Right renal cortex interstitium (tissue), 3 donors: ENCODE results near the gene RIGI. TPM values are rescaled to one million over a fixed set of nuclear protein-coding genes. Genes with fewer than 3 reads are reported as not detected.
"Not testable (repeated sequence)": the region's sequence is repeated elsewhere in the genome, so short reads cannot be mapped to it uniquely, and the experiment has no call there.

ENCODE experiments used
- DNase-seq, 3 donors: peaks; one replicate each; pipeline ENCODE4 v3.0.0-alpha.2; 2013; ENCODE audit warnings: low read depth in 3 of 3, low spot score in 2 of 3
- polyA plus RNA-seq, 3 donors: library from polyadenylated mRNA; unstranded; fragments of 120-200 nt; gene quantifications; one replicate each; pipeline ENCODE4 v1.2.1, GENCODE V29; 2013; ENCODE audit not compliant: insufficient read length in 3 of 3

Gene RIGI
- polyA plus RNA-seq, 3 donors: 11.9 to 14.0 (median 13.0) TPM

- DNase-seq: no peak
These were observed 7.8 kb upstream of the RIGI start for GRCh38 chr9:32533816-32534215.

DNA sequence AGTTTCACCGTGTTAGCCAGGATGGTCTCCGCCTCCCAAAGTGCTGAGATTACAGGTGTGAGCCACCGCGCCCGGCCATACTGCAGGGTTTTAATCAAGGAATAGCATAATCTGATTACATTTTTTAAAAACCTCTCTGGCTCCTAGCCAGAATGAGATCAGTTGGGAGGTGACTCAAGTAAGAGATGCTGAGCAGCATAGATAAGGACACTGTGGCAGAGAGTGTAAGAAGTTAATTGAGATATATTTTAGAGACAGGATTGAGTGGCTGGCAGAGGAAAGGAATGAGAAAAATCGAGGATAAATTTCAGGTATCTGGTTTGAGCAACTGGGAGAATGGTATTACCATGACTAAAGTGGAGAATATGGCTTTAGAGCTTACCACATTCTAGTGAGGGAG lies 7.3 kb upstream of the RIGI start:
- DNase-seq: no peak

- DNase-seq: no peak
These were observed 682 bp upstream of the RIGI start for GRCh38 chr9:32526707-32527048.

DNA sequence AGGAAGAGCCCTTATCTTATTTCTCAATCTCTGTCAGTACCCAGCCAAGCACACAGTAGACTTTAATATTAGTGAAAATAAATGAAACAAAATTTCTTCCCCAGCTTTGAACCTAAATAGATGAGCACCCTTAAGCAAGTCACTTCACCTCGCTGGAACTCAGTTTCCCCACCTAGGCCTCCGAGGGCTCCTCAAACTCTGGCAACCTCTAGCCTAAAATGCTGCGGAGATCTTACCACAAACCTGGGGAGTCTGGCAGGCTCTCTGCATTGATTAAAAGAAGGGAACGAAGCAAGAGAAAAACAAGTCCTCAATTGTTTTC lies 326 bp downstream of the RIGI start:
- DNase-seq: peak; percentile 12 to 29 (median 23)

- DNase-seq: peak in 1 of 3 donors; percentile 6
These were observed 896 bp downstream of the RIGI start for GRCh38 chr9:32524892-32525708.

- DNase-seq: not testable (repeated sequence)
These were observed 1.5 kb downstream of the RIGI start for GRCh38 chr9:32524558-32524891.

GRCh38 chr9:32523910-32524309 lies 2.1 kb downstream of the RIGI start:
- no peak for DNase-seq

- no peak for DNase-seq
These were observed 7.7 kb downstream of the RIGI start for GRCh38 chr9:32518276-32518675.

DNA sequence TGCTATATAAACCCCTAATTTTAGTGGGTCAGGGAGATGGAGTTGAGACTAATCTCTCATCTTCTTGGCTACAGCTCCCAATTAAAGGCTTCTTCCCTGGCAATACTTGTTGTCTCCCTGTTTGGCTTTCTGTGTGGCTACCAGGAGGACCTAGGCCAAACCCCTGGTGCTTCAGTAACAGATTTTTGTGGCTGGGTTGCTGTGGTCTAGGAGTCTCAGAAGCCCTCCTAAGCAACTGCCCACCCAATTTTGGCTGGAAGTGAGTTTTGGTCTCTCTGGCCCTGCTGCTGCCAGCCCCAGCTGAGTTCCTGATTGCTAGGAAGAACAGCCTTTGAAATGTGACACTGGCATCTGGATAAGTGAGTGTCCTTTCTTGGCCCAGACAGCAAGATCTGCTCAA lies 9.8 kb downstream of the RIGI start:
- DNase-seq: no peak

- no peak for DNase-seq
These were observed 17.3 kb downstream of the RIGI start for GRCh38 chr9:32508728-32509127.

- DNase-seq: no peak
These were observed 23.0 kb downstream of the RIGI start for GRCh38 chr9:32503008-32503407.

- DNase-seq: no peak
These were observed 23.5 kb downstream of the RIGI start for GRCh38 chr9:32502464-32502863.

DNA sequence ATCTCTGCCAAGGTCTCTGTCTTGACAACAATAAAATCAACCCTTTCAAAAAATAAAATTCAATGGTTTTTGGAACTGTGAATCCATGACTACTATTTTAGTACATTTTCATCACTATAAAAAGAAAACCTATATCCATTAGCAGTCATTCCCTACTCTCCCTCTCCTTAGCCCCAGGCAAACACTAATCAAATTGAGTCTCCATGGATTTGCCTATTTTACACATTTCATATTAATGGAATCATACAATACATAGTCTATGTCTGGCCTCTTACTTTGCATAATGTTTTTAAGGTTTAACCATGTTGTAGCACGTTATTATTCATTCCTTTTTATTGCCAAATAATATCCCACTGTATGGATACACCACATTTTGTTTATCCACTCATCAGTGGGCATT lies 24.1 kb downstream of the RIGI start:
- no peak for DNase-seq

DNA sequence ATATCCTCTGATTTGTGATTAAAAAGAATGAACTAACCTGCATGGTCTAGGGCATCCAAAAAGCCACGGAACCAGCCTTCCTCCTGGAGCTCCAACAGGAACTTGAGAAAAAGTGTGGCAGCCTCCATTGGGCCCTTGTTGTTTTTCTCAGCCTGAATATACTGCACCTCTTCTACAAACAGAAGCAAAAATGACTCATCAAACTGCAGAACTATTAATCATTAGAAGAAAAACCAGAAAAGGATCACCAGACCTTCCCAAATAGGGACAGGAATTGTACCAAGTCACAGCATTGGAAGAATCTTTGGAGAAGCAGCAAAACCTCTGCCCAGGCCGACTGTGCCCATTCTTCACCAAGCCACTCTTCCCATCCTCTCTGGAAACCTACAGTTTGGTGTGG lies 25.2 kb downstream of the RIGI start:
- no peak for DNase-seq

DNA sequence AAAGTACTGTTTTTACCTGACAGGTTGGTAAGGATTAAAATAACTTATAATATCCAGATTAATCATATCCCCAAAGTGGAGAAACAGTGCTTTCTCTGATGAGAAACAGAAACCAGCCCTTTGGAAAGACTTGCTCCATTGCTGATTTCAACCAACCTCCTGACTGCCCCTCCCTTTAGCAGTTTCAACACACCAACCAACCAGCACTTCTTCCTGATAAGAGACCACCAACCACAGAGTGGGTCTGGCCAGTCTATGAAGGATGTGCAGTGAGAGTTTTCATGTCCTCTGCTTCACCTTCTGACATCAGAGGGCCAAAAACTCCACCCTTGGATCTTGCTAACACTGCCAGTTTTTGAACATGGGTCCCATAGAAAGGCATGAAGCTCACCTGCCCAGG lies 28.1 kb downstream of the RIGI start:
- DNase-seq: no peak

GRCh38 chr9:32490601-32491000 lies 35.4 kb downstream of the RIGI start:
- DNase-seq: peak in 1 of 3 donors; percentile 10

DNA sequence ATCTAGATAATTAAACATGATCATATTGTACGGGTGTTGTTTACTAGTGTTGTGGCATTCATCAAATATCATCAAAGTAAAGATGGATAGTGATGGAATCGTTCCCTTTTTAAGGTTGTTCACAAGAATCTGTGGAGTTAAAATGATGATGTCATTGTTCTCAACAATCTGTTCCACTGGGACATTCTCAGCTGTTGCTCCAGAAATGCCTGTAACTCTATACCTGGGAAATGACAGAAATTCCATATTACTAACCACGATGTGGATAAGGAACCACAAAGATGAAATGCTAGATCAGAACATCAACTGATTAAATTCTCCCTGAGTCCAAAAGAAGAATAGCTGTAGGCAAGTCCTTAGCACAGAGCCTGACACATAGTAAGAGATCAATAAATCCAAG lies 38.0 kb downstream of the RIGI start:
- no peak for DNase-seq

DNA sequence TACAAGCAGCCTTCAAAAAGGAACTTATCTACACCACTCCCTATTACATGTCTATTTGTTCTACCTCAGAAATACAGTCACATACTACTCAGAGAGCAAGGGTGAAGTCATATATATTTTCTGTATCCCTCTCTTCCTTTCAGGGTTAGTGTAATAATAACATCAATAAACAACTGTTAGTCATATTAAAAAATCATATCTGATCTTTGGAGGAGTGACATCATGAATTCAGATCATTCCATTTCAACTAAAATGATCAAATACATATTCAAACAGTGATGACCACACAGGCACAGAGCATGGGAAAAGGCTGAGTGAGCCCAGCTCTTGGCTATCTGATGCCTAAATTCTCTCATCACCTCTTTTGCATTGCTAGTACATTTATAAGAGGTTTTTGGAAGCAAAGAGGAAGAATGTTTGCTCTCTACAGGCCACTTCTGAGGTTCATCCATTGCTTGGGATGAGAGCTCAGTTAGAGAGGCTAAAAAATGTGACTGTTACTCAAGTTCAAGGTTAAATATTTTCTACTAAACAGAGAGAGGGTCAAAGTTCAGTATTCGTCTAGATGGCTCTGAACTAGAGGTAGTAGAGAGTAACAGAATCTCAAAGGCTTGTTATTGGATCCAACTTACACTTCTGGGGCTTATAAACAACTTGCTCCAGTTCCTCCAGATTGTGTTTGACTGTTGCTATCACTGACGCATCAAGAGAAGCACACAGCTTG lies 39.0 kb downstream of the RIGI start:
- DNase-seq: no peak

- DNase-seq: no peak
These were observed 42.7 kb downstream of the RIGI start for GRCh38 chr9:32483343-32483742.
